NOMO-1 (cell line): ENCODE data around the gene EXPH5.
A peak's percentile ranks its signal among the peaks of the same experiment; 100 is the strongest.

Experiments used
- DNase-seq, 2 experiments: peaks; one replicate each; lab custom pipeline; 2025; ENCODE audit not compliant: unreplicated experiment in 2 of 2; lab: John Stamatoyannopoulos, UW

Gene EXPH5

DNA sequence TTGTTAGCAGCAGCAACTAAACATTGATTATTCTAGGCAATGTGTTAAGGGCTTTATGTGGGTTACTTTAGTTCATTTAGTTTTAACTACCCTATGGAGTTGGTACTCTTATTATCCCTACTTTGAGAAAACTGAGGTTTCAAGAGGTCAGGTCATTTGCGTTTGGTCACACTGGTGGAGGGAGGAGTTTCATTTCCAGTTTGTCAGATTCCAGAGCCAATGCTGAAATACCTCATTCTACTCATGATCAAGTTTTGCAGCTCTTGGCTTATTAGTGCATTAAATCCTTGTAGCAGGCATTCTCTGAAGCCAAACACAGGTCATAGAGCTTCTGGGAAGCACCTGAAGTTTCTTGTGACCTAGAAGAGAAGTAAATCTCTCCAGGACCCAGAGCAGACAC, 71.2 kb downstream of the EXPH5 start:
- no peak for DNase-seq

DNA sequence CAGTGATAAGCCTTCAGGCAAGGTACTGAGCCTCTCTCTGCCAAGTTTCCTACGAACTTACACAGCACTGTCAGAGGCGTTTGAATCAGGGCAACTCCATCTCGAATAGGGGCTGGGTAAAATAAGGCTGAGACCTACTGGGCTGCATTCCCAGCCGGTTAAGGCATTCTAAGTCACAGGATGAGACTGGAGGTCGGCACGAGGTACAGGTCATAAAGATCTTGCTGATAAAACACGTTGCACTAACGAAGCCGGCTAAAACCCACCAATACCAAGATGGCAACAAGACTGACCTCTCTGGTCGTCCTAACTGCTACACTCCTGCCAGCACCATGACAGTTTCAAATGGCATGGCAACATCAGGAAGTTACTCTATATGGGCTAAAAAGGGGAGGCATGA, 75.0 kb downstream of the EXPH5 start:
- DNase-seq = no peak

DNA sequence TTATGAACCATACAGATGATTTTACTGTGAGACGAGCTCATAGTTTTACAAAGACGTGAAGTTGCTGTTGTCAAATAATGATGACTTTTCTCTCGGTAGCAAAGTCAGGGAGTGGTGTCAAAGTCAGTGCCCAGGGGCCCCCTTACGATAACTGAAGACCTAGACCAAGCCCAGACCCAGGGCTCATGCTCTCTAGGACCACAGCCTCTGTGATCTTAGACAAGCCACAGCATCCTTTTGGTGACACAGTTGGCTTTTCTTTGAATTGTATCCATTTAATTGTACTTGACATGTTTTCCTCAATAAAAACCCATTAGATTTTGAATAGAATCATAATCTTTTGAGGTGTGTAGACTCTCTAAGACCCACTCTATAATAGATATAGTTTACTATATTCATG, 77.4 kb downstream of the EXPH5 start:
- no peak for DNase-seq

DNA sequence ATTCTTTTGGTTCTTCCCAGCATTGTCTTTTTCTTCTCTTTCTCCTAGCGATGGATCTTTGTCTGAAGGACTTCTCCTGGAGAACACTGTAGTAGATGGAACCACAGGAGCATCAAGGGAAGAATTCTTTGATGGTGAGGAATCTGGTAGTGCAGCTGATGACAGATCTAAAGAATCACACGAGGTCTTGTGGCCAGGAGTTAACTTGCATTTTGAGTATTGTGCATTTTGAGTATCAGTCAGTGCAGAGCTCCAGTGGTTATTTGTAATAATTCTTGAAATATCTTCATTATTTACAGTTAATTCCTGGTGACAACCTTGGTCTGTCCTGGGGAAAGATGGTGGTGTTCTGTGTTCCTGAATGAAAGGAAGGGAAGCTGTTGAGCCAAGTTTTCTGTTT, 80.9 kb downstream of the EXPH5 start:
- DNase-seq = no peak

DNA sequence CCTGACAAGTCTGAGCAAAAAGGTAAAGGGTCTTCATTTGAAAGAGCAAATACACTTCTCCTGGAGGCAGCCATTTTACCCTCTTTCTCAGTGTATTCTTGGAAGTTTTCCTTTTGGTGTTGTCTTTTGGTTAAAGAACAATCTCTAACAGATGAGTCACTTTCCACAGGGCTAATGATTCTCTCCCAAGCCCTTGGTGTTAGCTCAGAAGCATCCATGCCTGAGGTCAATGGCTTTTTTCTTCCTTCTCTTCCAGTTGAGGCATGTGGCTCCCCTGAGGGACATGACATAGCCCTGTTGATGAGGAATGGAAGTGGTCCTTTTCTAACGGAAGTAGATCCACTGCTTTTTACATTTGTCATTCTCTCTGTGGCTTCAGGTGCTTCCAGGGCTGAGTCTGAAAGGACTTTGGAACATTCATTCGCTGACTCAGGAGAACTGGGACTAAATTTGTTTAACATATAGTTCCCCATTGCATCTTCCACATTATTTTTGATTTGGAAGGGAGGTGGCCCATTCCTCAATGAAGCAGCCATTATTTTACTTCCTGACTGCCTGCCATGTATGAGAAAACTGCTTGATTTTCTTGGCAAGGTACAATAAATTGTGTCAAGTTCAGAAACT, 81.6 kb downstream of the EXPH5 start:
- no peak for DNase-seq

DNA sequence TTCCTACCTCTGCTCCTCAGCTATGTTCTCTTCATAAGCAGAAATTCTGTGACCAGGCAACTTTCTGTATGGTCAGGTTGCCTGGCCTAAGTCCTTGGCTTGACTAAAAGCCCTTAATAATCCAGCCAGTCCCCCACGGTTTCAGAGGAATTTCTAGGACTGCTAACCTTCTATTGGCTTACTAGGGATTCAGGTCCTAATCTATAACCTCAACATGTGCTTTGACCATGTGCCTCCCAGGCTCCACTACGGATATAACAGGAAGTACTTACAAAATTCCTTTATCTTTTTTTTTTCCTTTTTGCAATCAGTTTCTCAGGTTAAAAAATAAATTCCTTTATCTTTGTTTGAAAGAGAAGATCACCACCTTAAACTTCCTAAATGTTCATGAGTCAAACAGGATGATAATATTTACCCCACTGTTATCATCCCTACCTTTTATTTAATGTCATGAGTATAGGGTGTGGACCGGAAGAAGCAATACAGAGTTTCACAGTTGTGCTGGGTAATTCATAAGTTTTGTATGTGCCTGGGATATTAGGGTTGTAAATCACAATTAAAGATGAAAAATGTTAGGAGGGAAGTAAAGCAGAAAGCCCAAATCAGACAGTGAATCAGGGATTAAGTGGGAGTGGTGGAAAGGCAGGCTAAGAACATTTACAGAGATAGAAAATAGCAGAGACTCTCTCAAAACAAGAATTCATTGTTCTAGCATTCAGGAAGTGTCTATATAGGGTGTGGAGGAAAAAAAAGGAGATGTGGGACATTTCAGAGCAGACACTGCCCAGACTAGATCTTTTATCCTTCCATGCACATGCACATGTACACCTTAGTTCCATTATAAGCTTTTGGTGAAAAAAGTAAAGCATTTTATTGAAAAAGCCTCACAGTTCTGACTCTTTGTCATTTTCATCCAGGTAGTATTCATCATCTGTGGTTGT, 84.6 kb downstream of the EXPH5 start:
- DNase-seq = no peak

DNA sequence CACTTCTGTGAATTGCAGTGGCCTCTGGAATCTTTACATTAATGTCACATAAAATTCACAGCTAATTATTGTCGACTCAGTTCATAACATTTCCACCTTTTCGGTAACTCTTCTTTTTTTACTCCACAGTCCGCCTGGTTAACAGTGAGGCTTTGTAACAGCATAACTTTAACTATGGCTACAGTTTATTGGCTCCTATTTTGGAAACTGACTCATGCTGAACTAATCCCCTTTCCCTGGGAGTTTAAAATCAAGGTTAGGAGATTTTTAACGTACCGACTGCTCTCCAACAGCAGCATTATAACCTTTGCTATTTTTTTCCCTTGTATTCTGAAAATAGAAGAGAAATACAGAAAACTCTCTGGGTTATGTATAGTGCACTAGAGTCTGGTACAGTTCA, 92.2 kb downstream of the EXPH5 start:
- no peak for DNase-seq

DNA sequence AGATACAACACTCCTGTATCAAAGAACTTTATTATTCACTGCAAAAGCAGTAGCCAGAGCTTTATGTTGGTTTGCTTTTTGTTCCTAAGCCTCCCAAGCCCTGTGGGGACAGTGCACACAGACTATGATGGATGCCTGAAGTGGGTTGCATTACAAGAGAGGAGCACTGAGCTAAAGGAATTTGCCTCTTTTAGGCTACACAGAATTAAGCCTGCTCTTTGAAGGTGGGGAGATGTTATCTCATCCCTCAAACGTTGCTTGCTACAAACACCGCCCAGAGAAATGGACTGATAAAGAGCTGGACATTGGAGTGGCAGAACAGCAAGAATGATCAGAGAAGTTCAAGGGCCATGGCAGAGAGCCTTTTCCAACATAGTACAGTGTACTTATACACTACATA, 92.8 kb downstream of the EXPH5 start:
- DNase-seq = no peak

DNA sequence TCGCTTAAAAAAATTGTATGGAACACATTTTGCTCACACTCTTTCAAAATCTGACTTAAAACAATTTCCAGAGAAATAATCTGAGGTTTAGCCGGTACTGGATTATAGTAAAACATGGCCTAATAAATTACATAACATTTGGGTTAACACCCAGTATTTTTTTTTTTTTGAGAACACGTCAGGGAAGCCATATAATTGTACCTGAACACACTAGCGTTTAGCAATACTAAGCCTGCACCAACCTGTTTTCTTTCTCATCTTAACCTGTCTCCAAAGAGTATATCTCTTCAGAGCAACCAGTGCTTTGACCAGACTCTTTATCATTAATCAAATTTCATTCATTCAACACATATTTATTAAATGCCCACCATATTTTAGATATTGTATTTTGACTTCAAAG, 93.4 kb downstream of the EXPH5 start:
- DNase-seq = no peak

DNA sequence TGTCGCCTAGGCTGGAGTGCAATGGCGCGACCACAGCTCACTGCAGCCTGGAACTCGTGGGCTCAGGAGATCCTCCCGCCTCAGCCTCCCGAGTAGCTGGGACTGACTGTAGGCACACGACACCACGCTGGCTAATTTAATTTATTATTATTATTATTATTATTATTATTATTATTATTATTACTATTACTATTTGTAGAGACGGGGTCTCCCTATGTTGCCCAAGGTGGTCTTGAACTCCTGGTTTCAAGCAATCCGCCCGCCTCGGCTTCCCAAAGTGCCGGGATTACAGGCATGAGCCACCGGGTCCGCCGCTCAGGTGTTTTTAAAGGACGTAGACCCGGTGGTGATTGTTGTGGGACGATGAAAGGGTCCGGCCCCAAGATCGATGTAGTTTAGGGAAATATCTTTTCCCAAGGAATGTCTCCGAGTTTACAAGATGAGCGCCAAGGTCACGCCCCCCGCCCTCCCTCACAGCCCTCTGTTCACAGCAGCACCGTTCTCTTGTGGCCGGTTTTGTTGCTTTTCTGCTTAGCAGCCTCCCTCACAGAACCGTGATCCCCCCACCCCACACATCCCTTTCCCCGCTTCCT, 94.7 kb downstream of the EXPH5 start:
- no peak for DNase-seq

DNA sequence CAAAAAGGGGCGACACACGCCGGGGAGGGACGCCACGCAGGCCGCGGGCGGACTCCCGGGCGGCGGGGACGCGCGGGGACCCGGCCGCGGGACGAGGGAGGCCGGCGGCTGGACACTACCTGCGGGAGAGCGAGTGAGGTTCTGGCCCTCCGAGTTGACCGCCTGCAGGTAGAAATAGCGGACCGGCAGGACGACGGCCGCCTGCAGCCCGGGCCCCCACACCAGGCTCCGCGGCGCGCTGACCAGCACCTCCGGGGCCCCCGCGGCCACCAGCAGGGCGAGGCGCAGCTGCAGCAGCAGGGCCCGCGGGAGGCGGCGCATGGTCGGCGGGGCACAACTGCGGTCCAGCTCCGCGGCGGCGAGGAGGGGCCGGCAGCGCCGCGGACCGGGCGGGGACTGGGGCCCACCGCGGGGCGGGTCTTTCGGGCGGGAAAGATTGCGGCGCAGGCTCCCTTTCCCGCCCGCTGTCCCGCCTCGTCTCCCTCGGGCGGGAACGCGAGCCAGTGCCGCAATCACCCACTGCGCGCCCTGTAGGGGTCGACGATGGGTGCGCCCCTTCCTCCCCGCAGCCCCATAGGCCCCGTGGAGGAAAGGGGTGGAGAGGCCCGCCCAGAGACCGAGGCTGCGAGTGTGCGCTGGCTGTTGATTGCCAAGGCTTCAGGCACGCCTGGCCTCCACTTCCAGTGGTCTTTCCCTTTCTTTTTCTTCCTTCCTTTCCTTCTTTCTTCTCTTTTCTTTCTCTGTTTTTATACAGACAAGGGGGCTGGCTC, 95.3 kb downstream of the EXPH5 start, which contains the start of gene POGLUT3:
Gene POGLUT3, minus strand, starts transcription at position 339 of the 770 bp plus-strand sequence. Its CDS starts 18 bp downstream, at position 321.
- peak; percentile 39 to 60 for DNase-seq

DNA sequence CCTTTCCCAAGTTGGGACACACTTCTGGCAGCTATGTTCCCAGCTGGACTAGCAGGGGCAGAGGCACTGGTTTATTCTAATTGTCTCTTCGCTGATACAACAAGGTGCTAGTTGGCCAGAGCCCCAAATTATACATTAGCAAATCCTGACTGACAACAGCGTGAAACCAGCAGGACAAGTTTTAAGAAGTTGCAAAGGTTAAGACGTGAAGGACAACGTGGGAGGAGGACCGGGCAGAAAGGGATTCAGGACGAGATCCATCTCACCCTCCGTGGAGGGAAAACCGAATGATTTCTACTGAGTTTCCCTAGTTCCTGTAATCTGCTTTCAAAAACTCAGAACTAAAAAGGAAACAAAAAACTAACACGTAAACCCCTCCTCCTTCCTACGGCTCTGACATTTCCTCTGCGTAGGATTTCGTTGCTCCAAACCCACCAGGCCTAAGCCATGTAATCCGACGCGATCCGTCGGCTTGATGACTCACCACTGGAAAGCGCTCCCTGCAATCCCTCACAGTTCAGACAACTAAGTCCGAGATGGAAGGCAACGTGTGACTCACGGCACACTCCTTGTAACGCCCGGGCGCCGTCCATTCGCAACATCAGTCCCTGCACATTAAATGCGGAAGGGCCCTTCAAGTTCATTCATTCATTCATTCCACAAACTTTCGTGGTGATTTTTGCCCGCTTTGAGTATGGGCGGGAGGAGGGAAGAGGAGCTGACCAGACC, 96.1 kb downstream of the EXPH5 start:
- peak; percentile 75 to 86 for DNase-seq

DNA sequence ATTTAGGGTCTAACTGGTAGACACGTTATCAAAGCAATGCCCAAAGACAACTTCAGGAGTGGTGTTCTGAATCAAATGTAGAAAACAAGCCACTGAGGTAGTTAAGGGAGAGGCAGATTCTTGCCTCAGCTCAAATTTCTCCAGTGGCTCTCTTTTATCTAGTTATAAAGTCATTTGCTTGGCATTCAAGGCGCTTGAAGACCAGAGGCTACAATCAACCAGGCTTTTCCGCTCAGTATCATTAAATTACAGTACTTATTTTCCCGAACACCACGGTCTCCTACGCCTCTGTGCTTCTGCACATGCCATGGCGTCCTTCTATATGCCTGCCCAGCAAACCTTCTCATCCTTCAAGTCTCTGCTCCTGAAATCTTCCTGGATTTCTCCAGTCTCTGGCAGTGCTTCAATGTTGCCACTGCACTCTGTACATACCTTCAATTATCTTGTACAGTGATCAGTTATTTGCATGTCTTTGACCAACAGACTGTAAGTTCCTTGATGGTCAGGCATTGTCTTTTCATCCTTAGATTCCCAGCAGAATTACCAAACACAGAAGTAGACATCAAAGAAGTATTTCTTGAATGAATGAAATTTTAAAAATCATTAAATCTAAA, 96.8 kb downstream of the EXPH5 start:
- DNase-seq = no peak

DNA sequence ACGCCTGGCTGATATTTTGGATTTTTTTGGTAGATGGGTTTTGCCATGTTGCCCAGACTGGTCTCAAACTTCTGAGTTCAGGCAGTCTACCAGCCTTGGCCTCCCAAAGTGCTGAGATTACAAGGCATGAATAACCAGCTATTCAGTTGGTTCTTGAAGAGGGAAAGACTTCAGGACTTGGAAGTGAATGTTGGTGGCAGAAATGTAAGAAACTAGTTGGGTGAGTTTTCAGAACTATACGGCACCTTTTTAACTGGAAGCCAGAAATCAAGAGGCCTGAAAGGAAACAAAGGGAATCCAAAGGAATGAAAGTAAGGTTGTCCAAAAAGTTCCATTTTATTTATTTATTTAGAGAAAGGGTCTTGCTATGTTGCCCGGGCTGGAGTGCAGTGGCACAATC, 98.2 kb downstream of the EXPH5 start:
- no peak for DNase-seq

DNA sequence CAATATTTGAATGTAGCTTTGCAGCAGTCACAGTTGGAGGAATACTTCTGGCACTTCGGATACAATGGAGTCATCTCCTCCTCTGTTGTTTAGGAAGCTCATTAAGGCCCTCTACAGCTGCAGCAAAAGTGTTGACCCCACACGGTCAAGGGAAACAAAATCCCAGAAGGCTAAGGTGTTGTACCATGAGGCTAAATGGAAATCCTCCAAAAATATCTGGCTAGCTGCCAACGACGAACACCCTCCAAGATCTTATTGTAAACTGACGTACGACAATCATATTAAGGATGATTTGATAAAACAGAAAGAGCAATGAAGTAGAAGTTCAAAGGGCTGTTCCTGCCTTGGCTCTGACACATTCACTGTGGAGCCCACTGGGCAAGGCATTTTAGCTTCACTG, 99.4 kb downstream of the EXPH5 start:
- no peak for DNase-seq

DNA sequence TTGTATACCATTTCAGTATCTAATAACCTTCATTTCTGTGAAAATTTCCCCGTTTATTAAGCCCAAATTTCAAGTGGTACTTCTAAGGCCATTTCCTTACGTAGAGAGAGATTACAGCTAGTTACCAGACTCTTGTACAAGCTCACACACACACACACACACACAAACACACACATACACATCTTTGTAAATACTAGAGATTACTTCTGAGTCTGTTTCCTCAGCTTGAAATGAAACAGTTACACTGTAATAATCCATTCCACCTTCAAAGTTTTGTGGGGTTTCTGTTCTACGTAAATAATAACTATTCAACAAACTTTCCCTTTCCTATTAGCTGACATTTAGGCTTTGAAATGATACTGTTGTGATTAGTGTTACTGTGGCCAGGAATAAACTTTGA, 101.6 kb downstream of the EXPH5 start:
- DNase-seq = no peak

DNA sequence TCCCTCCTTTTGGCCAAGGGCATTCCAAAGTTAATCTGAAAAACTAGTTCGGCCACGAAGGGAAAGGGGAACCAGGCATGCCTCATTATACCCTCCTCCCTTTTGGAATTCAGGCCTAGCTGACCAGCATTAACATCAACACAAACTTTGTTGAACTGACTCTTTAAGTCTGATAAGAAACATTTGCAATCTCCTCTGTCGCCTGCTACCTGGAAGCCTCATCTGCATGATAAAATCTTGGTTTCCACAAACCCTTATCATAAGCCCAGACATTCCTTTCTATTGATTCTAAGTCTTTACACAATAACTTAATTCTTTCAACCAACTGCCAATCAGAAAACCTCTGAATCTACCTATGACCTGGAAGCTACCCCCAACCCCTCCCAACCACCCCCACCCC, 106.7 kb downstream of the EXPH5 start:
- DNase-seq = no peak

DNA sequence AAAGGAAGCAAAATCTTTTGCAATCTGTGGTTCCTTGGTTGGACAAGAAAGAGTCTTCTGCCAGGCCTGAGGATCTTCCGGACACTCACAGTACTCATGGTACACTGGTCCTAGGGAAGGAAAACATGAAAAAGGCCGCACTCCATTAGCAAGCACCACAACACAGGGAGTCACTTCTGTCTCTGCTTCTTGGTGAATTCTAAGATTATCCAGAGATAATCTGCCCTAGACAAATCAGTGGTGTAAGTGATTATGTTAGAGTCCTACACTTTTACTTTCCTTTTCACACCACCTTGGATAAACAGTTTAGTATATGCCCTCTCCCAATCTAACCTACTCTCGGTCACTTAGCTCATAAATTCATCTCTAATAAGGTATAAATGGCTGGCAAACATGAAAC, 107.2 kb downstream of the EXPH5 start:
- no peak for DNase-seq

DNA sequence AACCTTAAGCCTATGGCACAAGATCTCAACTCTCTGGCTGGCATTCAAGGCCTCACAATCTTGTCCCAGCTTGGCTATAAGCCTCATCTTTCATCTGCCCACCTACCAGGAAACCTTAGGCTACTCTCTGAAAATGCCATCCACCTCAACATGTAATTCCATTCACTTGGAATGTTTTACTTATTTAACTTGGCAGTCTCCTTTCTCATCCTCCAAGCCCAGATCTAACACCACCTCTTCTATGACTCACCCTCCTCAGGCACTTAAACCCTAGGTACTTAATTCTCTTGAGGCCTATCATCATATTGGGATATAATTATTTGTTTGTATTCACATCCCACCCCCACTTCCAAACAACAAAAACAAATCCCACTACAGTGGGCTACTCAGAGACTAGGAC, 110.4 kb downstream of the EXPH5 start:
- DNase-seq = no peak
